DMS153 treated with DMSO at 0.1 percent for 48 hours (cell line): Measurements from ENCODE around the gene LMO7.

Source experiments
- DNase-seq: peaks from one replicate; lab custom pipeline; 2025; ENCODE audit not compliant: unreplicated experiment; lab: John Stamatoyannopoulos, UW

LMO7 gene

DNA sequence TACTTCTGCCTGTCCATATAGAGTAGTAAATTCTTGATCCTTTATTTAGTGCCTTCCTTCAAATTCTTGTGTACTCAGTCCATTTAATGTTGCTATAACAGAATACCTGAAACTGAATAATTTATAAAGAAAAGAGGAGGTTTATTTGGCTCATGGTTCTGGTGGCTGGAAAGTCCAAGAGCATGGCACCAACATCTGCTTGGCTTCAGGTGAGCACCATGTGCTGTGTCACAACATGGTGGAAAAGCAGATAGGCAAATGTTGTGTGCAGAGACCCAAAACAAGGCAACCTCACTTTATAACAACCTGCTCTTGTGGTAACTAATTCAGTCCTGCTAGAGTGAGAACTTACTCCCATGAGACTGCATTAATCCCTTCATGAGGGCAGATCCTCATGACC lies 195.3 kb downstream of the LMO7 start:
- DNase-seq: no peak

DNA sequence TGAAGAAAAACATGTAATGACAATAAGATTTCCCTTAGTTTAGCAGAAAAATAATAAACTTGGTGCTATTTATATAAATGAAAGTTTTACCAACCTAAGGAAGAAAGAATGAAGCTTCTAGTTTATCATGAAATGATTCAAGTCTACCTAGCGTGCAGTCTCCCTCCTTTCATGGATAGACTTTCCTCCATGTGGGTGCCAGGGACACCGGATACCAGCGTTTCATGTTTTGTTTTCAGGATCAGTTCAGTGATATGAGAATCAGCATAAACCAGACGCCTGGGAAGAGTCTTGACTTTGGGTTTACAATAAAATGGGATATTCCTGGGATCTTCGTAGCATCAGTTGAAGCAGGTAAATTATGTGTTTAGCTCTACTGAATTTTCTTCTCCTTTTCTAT lies 196.7 kb downstream of the LMO7 start:
- no peak for DNase-seq

DNA sequence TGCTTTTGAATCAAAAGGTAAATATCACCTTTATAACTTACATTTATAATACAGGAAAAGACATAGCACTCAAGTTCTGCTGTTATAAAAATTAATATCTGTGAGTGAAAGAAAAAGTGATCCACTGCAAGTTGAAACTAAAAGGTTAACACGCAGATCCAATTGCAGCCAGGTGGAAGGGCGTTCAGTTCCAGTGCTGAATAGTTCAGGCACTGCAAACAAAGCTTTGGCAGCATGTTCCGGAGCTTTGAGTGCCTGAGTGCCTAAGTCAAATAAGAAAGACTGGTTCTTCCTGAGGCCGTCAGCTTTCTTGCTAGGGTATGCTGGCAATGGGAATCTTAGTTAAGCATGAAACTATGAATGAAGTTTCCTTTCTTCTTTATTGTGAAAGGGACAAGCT lies 200.3 kb downstream of the LMO7 start:
- peak; percentile 29 for DNase-seq

DNA sequence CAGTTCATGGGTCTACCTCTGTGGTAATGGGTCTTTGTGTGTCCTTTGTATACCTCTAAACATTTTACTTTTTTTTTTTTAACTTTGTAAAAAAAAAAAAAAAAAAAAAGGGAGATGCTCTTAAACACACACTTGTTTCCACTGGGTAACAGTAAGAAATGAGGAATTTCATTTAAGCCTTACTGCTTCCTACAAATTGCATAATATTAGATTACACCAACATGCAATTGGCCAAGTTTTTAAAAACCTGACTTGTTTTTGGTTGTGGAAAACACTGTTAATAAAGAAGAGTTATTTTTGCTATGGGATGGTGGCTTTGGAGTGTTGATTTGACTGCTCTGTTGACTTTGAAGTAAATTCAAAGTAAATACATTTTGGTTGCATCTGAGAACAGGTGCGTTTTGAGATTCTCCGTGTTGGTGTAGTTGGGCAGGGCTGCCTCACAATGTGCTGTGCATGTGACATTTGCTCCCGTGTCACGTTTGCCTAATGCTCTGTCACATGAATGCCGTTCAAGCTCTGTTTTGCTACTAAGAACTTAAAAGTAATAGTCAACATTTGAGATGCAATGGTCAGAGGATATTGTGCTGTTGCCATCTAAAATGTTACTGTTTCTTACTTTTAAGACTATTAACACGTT lies 202.4 kb downstream of the LMO7 start:
- no peak for DNase-seq

DNA sequence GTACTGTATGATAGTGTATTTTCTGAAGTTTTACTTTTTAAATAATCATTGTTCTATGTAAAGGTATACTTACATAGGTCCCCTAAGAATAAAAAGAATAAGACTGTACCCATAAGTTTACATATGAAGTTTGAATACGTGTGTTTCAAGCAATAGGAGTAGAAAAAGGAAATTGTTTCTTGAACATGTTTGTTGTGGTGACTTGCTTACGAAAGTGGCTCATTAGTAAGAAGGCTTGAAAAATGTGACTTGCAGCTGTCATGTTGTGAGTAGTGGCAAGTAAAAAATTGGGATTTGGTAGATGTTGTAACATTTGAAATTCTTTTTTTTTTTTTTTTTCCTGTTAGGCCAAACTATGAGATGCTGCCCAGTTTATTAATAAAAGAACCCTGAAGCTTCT lies 203.3 kb downstream of the LMO7 start:
- no peak for DNase-seq

DNA sequence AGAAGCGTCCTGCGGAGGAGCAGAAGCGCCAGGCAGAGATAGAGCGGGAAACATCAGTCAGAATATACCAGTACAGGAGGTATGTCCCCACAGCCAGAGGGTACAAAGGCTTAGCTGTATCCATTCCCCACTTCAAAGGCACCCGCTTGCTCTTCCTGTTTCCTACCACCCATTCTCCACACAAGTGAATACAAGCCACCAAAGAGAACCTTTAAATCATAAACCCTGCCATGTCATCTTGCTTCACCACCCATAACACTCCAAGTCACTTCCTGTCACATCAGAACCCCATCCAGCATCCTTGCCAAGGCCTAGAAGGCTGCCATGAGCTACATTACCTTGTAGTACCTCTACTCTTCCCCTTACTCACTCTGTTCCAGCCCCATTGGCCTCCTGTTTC lies 205.8 kb downstream of the LMO7 start:
- no peak for DNase-seq

DNA sequence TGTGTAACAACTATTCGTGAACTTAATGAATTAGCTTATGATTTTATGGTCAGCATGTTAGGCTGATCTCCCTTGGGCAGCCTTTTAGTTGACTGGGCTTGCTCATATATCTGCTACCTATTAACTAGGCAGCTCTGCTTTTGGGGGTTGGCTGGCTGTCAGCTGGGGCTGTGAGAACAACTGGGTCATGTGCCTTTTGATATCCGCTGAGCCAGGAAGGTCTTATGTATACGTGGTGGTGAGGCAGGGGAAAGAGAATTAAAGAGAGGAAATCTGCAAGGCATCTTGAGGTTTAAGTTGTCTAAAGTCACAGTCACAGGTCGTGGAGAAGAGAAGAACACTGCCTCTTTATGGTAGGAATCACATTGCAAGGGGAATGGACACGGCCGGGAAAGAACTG lies 206.9 kb downstream of the LMO7 start:
- DNase-seq: no peak

DNA sequence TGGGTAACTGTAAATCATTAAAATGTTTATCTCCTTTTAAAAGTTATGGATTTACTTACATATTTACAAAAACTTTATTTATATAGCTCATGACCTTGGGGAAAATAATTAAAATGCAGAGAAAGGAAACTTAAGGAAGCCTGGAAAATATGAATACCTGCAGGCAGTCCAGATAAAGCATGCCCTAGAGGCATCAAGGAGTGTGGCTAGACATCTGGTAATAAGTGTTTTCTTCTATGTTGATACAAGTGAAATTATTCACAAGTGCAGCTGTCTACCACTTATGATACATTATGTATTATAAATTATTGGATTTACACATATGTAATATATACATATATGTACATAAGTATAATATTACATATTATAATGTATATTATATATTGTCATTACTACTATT lies 207.9 kb downstream of the LMO7 start:
- DNase-seq: no peak

DNA sequence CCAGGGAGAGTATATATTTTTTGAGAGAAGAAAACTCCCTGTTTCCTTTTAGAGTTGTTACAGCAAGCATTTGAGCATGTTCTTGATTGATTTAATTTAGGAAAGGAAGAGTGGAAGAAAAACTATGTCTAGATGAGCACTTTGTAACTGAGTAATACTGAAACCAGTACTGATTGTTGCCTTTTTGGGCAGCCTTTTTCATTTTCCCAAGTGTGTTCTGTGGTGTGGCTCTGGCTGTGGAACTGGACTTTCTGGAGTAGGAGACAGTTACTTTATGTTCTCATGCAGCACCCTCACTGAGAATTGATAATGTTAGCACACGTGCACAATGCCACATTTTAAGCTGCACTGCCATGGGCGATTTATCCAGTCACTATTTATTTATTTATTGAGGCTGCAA lies 211.5 kb downstream of the LMO7 start:
- no peak for DNase-seq

DNA sequence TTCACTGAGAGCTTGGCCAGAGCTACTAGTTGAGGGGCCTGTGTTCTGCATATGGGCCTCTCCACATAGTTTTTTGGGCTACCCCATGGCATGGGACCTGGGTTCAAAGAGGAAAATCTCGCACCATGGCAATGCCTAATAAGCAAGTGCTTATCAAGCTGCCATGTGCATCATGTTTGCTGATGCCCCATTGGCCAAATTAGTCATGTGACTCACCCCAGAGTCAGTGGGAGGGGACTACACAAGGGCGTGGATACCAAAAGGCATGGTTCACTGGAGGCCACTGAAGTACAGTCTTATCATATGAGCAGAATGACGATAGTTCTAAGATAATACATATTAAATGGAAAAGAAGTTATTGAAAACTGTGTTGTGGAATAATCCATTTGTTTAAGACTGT lies 214.8 kb downstream of the LMO7 start:
- DNase-seq: no peak

DNA sequence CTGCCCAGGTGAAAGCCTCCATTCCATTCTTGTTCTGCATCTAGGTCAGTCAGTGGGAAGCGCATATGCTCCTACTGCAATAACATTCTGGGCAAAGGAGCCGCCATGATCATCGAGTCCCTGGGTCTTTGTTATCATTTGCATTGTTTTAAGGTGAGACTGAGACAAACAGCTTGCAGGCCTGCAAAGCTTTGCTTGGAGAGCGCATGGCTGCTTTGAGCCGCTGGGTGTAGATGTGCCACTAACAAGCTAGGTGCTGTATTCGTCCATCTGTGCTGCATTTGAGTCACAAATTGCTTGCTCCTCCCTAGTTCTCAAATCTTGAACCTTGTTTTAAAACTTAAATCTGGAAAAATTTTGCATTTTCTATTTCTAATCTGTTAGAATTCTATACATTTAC lies 219.1 kb downstream of the LMO7 start:
- DNase-seq: no peak

DNA sequence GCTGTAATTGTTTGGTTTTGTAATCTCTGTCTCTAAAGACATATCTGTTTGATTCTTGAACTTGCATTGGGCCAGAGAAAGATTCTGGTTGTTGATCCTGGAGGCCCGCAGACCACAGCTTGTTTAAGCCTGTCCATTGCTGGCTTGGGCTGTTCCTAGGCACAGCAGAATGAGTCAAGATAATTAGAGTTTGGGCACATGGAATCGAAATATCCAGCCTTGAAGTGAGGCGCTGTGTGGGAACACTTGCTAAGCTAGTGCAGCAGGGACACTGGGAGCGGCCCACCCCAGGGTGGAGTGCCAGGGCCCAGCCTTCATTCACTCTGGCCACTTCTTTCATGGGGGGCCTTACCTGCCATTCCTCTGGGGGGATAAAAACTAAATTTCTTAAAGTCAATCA lies 219.7 kb downstream of the LMO7 start:
- DNase-seq: no peak

DNA sequence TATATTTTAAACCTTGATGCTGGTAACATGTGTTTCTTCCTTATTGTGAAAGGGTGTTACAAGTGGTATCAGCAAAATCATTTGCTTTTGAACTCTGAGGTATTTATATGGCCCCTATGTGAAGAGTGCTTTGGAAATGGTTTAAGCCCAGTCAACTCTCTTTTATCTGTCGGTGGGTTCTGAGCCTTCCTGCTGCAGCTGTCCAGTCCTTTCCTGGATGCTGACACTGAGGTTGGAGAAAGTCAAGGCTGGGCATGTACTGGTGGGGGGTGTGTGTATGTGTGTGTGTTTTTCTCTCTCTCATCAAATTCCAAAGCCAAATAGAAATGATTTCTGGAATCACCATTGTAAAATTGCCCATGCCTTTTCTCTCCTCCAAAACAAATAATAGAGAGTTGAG lies 221.2 kb downstream of the LMO7 start:
- DNase-seq: no peak

DNA sequence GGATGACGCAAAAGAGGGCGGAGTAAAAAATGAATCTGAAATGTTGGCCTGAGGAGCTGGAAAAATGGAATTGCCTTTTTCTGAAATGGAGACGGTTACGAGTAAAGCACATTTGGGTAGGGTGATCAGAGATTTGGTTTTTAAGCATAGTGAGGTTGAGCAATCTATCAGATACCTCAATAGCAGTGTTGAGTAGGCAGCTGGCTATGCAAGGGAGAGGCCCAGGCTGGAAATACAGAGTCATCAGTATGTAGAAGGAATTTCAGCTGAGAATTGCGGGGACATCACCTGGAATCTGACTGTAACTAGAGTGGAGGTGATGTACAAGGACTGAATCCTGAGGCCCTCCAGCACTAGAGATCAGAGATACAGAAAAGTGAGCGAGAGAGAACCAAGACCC lies 224.8 kb downstream of the LMO7 start:
- no peak for DNase-seq

DNA sequence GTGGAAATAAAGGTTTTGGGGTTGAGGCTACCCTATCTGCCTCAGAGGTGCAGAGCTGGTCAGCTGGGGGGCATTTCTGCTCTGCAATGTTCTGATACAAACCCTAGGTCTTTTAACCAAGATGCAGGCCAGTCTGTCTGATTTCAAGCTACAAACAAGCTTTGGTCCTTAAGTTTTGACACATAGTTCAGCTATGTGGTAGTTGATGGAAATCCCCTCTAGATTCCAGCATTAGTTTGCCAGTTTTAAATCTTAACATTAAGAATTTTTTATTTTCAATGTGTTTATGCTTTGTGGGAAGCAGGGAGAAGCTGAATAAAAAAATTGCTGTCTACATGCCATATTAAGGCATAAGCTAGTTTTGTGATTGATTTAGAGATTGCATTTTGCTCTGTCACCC lies 225.7 kb downstream of the LMO7 start:
- no peak for DNase-seq

DNA sequence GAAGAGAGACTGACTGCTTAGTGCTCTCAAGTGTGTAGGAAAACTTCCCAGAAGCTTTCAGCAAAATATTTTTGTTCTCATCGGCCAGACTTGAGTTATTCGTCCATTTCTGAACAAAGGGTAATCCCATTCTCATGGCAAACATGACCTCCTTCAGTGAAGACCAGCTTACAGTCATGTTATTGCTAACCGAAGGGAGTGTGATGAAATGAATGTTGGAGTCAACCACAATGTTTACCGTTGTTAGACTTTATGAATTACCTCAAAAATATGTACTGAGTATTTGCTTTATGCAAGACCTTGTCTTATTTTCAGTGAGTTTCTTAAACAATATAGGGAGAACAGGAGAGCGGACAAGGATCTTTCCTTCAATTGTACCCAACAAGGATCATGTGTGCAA lies 228.6 kb downstream of the LMO7 start:
- DNase-seq: no peak

DNA sequence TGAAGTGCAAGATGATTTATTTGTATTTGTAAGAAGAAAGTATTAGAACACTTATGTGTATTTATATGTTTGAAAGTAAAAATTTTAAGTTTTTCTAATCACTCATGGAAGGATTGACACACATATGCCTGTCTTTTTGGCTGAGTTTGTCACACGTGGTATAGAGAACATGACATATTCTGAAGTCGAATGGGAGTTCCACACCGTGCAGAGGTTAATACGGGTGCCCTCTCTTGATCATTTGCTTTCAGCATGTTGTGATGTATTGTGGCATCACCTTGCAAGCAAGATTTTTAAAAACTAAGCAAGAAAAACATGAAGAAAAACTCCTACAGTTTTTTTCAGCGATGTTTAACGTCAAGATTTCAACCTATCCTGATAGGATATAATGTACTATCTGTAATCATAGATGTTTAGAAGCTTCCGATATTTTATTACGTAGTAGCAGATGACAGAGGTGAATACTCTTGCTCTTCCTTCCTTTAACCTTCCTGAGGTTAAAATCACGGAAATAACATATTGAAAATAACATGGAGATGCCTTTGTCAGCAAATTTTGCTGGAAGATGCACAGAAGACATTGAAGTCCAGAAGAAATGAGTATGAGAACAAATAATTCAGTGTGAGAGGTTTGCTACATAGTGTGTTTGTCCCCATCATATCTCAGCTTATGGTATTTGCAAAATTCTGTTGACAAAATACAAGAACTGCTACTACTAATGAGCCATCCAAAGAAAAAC lies 231.4 kb downstream of the LMO7 start:
- no peak for DNase-seq

DNA sequence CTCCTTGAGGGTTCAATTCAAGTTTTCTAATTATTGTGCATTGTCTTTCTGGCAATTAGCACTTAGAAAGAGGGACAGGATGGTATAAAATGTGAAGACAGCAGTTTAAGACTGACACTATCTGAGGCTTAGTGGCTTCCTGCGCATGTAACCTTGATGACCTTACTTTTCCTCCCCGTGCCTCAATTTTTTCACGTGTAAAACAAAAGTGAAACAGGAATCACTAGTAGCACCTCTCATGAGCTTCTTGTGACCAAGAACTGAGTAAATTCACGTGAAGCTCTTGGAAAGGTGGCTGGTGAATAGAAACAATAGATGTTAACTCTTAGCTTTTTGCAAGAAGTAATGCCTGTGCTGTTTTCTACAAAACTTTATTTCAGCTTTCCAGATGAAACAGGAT lies 233.9 kb downstream of the LMO7 start:
- DNase-seq: no peak

DNA sequence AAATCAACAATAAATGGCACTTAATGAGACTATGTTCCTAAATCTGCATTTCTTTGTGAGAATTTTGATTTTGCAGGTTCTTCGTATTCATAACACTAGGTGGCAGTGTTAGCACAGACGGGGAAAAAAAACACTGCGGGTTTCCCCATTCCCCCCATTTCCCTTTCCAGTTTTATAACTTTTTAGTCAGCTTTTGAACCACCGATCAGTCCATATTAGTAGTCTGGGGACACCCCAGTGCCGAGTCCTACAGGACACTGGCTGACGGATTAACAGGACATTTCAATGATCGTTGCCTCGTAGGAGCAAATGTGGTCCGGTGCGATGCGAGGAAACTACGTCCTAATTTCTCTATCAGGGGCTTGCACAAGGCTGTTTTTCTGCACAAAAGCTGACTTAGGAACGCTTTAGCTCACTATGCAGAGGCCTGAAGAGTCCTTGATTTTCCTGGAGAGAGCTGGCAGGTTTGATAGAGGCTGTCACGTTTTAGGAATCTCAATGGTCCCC lies 234.3 kb downstream of the LMO7 start:
- no peak for DNase-seq

DNA sequence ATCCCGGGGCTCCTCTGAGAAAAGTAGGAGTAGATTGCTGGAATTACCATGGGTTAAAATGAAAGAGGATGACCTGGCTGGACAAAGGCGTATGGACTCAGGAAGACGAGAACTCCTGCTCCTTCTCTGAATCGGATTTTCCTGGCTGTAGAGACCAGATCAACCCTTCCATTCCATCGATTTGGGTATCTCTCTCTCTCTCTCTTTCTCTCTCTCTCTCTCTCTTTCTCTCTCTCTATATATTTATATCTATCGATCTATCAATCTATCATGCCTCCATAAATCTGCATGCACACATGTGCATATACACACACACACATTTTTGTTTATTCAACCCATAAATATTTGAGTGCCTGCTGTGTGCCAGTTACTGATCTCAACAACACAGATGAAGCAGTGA lies 234.9 kb downstream of the LMO7 start:
- no peak for DNase-seq

DNA sequence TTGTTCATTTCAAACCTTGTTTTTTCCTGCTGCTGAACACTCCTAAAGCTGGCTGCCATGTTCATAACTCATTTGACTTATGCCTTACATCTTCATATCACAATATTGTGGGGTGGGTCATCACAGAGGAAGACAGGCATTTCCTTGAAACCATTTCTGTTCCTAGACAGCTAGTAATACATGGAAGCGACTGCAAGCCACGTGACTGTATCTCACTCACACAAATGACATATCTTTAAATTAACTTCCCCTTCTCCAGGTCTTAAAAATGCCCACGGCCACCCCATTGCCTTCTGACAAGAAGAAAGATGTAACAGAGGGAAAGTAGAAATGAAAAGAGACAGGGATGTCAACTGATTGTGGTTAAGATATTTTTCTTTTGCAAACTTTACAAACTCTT lies 236.8 kb downstream of the LMO7 start:
- DNase-seq: no peak

DNA sequence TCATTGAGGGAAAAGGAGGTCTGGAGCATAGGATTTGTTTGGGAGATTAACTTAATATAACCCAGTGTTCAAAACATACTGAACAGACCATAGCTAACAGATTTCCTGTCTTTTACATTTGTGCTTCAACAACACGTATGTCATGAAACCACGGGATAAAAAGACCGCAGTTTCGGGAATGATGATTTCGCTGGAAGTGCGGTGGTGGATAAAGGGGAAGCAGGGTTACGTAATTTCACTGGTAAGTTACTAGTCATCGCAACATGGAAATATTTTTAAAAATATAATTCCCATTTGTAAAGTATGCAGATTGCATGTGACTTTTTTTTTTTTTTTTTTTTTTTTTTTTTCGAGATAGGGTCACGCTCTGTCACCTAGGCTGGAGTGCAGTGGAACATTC lies 237.4 kb downstream of the LMO7 start:
- no peak for DNase-seq

DNA sequence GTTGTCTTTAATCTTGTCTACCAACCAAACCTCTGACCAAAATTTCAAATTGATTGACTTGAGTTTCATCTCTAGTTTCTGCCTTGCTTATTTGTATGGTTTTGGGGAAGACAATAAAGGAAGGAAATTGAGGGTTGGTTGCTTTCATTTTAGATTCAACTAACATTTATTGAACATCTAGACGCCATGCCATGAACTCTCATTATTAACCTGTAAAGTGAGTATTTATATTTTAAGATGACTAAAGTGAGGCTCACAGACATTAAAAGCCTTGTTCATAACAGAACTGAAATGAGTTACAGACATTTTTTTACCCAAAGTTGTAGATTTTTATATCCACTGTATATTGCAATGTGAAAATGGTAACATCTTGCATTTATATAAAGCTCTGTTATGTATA lies 239.3 kb downstream of the LMO7 start:
- DNase-seq: no peak
